Activated effector memory CD4-positive, alpha-beta T cell treated with anti-CD3 and anti-CD28 coated beads, Interleukin-2, amount 50 U/mL, for 16 hours (primary cell): Measurements from ENCODE around the gene TEX261.
"Not testable (repeated sequence)": the region's sequence is repeated elsewhere in the genome, so short reads cannot be mapped to it uniquely, and the experiment has no call there.

ENCODE experiments used
- DNase-seq: peaks from one replicate; pipeline ENCODE4 v3.0.0-alpha.2; 2020

The TEX261 gene

DNA sequence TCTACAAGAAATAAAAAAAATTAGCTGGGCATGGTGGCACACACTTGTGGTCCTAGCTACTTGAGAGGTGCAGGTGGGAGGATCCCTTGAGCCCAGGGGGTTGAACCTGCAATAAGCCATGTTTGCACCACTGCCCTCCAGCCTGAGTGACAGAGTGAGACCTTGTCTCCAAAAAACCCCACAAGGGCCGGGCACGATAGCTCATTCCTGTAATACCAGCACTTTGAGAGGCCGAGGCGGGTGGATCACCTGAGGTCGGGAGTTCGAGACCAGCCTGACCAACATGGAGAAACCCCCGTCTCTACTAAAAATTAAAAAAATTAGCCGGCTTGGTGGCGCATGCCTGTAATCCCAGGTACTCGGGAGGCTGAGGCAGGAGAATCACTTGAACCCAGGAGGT is 5.3 kb upstream of the TEX261 start:
- peak; percentile 34 for DNase-seq

DNA sequence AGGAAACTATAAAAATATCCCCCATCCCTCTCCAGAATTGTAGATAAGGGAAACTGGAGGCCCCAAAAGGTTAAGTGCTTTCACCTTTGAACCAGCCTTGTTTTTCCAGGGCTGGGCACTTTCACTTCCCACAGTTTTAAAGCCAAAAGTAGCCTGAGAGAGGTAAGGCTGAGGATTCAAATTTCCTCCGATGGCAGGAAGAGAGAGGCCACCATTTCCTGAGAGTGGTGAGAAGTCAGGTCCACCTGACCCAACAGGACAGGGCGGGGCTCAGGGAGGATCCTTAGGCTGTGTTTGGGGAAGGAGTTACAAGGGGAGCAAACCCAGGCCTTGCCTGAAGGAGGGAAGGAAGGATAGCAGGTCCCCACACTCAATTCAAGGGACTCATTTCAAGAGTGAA is 4.7 kb upstream of the TEX261 start:
- no peak for DNase-seq

DNA sequence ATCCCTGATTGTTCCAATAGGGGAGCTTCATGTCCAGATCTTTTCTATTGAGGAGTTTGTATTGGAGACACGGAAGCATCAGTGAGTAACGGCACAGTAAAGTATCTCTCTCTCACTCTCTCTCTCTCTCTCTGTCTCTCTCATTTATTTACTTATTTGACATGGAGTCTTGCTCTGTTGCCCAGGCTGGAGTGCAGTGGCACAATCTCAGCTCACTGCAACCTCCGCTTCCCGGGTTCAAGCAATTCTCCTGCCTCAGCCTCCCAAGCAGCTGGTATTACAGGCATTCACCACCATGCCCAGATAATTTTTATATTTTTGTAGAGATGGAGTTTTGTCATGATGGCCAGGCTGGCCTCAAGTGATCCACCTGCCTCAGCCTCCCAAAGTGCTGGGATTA is 4.2 kb upstream of the TEX261 start:
- not testable (repeated sequence) for DNase-seq

DNA sequence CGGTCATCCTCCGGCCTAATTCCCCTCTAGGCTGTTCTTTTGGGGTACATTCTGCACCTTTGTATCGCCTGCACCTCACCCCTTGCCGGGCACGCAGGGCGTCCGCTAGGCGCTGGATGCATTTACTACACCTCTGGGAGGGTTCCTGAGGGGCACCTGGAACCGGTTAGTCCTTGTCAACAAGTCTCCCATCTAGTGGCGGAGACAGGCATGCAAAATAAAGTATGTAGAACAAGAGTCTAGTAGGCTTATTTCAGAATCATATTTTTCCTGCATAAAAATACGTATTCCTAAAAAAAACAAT is 705 bp upstream of the TEX261 start:
- peak; percentile 82 for DNase-seq

DNA sequence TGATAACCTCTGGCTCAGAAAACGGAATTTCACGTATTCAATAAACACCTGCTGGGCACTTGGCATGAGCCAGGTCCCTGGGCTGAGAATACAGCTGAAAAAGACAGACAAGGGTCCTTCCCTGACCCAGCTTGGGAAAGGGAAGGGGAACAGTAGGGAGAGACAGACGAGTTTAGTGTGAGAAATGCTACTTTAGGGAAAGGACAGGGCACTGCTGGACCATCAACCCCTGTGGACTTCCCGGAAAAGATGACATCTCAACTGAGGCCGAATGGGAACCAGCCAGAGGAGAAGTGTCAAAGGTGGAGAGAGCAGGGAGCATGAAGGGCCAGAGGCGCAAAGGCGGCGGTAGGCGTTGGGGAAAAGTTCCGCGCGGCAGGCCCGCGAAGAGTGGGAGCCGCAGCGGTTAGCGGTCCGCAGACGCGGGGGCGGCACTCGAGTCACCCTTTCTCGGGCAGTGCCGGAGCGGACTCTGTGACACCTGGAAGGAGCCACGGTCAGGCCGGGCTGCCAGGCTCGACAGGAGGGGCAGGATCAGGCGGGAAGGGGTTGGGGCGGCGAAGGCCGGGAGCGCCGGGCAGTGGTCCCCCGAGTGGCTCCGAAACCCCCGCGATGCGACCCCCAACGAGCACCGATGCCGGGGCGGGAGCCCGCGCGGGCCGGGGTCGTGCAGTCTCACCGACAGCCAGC is 519 bp downstream of the TEX261 start:
- peak; percentile 84 for DNase-seq

DNA sequence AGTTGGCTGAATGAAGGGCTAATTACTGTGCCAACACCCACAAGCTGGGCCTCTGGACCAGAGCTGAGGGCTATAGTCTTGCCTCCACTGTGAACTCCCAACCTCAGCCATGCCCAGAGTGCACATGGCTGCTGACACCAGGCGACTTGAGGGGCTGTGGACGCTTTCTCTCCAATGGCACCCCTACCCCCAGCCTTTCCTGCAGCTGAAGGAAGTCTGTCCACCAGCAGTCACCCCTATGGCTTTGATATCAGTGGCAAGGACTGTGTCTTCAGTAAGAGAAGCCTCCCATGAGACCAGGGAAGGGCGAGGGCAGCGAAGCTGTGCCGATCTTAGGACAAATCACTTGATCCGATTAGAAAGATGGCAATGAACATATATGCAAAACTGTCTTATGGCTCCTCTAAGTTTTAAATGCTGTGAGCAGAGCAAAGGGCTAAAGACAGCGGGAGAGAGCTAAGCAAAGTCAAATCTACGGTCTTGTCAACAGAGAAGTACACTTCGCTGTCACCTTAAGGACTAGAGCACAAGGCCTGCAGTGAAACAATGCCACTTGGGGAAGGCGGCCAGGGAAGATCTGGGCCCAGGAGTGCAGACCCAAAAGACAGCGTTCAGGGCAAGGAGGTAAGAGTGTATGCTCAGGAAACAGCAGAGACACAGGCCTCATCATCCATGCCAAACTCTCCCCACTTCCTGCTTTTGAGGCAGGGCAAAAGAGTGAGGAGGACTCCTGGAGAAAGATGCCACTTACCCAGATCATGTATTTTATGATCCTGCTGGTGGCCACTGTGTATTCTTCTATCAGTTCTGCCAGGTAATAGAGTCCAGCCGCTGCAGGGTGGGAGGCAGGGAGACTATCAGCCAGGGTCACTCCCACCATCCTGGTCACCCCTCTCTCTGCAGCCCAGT is 1.5 kb downstream of the TEX261 start:
- DNase-seq, result peak; percentile 58

DNA sequence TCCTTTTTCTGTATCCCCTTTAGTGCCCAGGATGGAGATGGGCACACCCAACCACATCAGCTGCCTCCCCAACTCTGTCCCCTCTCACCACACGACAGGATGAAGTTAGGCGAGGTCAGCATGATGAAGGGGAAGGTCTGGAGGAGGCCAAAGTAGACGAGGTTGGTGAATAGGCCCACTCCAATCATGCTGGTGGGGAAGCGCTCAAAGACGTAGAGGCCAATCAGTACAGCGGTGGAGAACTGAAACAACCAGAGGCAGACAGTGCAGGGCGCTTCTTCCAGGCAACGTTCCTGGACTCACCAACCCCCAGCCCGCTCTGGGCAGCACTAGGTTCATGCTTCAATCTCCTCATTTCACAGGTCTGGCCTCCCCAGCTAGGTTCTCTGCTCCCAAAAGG is 2.9 kb downstream of the TEX261 start:
- no peak for DNase-seq

DNA sequence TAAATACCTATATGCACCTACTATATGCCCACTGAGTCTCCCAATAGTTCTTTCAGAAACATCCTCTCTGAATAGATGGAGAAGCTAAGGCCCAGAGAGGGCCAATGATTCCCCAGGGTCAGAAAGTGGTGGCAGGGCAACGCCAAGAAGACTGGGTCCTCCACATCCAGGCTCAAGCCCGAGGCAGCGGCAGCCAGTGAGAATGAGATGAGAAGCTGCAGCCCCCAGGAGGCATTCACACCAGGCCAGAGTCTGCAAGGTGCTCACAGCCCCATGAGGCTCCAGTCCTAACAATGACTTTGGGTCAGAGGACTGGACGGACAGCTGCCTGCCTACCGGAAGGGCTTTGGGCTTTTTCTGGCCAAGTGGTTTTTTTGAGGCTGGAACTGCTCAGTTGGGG is 3.5 kb downstream of the TEX261 start:
- peak; percentile 51 for DNase-seq

DNA sequence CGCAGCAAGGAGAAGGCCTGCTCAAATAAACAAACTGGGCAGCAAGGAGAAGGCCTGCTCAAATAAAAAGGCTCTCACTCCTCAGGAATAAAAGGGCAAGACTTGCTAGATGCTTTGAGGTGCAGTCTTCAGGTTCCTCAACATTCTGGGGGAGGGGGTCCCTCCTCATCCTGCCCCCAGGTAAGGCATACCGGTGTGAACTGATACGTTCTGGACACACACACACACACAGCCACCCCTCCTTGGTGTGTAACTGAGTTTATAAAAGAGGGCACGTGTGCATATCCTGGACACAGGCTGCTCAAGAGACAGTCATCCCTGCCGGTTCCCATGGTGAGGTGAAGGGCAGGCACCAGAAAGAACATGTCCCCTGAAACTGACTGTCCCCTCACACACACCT is 4.5 kb downstream of the TEX261 start:
- peak; percentile 54 for DNase-seq

DNA sequence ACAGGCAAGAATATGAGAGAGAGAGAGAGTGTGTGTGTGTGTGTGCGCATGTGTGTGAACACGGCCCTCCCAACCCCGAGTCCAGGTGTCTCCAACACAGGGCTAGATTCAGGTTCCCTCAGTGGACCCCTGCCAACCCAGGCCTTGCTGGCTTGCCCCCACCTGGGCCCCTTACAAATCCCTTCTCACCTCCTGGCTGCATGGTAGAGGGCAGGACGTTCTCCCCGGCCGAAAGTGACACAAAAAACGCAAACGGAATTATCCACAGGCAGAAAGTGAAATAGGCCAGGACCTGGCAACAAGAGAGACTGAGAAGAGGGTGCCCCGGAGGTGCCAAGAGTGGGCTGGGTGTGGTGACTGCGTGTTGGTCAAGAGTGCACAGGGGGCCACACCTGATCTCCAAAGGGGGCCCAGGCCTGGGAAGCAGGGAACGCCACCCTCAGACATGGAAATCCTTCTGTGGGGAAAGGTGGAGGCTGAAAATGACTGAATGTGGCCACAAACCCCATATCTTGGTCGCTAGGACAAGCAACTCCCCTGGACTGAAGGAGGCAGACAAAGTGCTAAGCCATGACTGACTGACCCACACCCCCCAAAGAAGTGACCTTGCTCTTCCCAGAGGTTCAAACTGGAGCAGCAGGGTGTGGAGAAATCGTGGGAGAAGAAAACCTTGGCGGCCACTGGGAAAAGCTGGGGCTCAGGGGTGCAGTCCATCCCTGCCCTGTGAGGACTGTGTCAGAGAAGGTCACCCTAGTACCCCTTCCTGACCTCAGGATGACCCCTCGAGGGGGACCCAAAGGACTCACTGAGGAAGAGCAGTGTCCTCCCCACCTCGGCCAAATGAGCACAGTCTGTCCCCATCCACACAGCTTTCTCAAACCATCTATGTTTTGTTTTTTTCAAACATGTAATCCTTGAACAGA is 5.7 kb downstream of the TEX261 start:
- DNase-seq, result peak; percentile 51

DNA sequence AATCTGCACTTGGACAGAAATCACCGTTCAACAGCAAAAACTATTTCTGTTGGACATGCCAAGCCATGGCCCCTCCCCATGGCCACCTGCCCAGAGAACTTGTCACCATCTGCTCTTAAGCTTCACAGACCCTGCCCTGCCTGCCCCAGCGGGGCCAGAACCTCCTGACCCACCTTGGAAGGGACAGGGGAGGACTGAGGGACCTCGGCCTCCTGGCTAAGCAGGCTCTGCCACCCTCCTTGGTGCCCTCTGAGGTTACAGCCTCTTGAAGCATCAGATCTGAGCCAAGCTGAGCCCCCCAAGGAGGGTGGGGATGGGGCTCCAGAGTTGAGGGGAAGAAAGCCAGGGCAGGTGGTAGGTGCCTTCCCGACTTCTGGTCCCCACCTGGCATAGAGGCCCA is 6.5 kb downstream of the TEX261 start:
- DNase-seq, result peak; percentile 55

DNA sequence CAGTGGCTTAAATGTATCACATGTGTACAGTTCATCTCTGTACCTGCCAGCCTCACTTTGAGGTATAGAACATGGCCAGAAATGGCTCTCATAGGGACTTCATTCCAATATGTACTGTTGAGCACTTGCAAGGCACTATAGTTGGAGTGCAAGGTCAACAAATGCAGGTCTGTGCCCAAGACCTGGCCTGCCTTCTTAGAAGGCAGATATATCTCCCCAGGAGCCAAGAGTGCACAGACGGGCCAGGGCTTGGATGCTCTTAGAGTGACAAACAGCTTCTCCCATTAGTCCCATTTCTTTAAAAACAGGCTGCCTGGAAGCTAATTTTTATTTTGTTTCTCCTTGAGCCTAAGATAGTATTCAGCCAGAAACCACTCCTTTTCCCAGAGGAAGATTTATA is 7.3 kb downstream of the TEX261 start:
- DNase-seq, result no peak

DNA sequence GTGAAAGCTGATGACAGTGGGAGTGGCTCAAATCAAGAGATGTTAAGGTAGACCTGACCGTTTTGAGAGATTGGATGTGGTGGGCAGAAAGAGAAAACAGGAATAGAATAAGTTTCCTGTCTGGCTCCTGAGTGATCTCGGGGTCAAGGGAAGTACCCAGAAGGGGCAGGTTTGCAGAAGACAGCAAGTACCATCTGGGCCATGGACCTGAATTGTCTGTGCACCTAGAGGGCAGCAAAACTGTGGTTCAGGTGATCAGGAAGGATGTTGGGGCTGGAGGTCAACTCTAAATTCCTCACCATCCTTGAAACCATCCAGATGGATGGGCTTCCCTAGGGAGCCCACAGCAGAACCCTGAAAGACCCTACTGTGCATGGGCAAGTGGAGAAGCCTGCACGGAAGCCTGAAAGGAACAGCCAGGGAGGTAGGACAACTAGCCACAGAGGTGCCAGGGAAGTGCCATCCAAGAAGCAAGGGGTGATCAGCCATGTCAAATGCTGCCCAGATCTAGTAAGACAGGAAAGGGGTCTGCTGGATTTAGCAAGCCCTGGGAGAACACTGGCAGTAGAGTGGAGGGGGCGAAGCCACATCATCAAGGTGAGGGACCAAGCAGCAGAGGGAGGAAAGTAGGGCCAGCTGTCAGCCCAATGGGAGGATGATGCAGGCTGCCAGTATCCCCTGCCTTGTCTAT is 8.0 kb downstream of the TEX261 start:
- no peak for DNase-seq

DNA sequence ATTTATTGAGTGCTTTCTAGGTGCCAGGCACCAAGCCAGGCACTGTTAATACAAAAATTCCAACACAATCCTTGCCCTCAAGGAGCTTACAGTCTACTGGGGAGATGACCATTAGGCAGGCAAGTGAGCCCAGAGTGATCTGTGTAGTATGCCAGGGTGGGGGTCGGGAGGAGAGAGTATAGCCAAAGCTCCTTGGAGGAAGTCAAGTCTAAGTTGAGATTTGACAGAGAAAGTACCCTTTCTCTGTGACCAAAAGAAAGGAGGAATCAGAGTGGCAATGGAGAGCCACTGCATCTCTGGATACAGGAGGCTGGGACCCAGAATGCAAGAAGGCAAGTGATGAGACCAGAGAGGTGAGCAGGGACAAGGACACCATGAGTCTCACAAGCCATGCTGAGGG is 8.7 kb downstream of the TEX261 start:
- DNase-seq, result no peak

DNA sequence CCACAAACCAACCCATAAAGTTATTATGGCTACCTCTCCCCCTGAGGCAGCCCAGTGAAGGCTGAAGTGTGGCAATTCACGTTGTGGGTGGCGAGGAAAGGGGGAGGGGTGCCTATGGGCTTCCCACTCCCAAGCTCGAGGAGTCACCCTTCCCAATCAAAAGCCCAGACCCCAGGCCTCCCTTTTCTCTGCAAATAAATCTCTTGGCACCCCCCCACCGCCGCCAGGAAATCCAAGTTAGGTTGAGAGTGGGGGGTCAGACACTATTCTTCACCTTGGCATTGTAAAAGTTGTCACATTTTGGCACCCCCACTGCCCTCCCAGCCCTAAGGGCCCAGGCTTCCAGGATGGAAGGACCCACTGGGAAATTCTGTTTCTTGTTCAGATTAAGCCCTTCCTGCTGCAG is 9.4 kb downstream of the TEX261 start:
- DNase-seq, result peak; percentile 57

DNA sequence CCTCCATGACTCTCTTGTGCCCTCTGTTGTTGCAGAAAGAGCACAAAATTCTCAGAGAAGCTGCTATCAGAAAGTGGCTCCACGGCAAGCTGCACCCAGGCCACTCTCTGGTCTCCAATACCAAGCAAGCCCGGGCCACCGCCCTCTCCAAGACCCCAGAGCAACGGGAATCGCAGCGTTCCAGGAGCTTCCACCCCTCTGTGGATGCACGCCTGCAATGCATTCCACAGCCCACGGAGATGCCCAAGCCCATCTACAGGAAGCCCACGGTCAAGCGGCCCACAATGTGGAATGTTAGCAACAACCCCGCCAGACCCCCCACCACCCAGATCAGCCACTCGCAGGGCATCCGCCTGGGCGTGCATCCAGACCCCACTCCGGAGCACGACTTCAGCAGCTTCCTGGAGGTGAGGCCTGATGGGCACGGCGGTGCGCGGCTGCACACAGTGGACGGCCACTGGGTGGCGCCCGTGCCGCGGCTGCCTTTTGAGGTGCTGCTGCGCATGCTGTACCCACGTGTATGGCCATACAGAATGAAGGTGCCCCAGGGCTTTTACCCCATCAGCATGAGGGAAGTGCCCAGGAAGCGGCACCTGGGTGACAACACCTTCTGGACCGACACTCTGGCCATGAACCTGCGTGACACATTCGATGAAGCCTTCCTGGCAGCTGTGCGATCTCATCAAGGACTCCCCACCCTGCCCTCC is 9.9 kb downstream of the TEX261 start:
- peak; percentile 93 for DNase-seq

DNA sequence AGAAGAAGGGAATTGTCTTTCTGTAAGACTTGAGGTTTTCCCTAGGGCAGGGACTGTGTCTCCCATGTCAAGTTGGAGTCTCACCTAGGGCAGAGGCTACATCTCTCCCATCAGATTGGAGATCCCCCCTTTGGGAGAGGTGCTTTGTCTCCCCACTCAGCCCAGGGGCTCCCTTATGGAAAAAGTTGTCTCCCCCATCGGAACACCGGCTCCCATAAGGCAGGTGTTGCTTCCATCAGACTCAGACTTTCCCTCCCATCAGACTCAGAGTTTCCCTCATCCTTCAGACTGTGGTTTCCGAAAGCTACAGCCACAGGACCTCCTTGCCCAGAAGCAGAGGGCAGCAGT is 10.5 kb downstream of the TEX261 start:
- DNase-seq, result no peak

DNA sequence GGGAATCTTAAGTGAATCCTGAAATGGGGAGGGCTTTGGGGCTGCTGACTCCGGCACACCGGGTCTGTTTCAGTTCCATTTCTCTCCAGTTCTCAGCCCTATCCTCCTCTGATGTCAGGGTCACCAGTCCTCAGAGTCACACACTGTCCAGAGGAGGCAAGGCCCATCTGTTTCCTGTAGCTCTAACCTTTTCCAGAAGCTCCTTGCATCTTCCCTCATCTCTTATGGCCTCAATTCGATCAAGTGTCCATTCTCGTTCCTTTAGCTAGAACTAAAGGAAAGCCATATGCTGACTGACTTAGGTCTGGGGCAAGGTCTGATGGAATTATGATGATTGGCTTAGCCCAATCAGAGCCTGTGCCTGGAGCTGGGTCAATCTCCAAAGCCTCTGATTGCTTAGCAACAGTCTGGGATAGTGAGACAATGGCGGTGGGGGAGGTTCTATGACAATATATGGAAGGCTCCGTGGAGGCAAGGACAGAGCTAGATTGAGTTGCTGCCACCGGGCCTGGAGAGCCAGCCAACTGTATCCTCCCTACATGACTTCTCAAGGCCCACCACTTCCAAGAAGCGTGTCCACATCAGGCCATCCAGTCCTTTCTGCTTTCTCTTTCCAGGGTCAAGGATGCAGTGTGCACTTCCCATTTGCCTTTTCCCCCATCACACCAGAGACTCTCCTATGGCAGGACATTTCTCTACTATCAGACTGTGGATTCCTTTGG is 11.0 kb downstream of the TEX261 start:
- no peak for DNase-seq

DNA sequence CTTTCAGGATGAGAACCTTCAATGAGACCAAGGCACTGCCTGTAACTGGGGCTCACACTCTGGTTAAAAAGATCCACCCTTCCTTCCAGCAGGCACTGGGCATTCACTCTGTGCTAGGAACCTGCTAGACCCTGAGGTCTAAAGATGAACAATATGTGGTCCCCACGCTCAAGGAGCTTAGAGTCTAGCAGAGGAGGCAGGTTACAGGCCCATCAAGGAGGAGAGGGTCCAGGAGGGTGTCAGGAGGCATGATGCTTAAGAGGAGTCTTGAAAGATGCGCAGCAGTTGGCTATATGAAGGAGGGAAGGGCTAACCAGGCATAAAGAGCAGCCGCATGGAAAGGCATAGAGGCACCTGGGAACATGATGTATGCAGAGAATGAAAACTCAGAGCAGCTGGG is 11.7 kb downstream of the TEX261 start:
- DNase-seq, result no peak

DNA sequence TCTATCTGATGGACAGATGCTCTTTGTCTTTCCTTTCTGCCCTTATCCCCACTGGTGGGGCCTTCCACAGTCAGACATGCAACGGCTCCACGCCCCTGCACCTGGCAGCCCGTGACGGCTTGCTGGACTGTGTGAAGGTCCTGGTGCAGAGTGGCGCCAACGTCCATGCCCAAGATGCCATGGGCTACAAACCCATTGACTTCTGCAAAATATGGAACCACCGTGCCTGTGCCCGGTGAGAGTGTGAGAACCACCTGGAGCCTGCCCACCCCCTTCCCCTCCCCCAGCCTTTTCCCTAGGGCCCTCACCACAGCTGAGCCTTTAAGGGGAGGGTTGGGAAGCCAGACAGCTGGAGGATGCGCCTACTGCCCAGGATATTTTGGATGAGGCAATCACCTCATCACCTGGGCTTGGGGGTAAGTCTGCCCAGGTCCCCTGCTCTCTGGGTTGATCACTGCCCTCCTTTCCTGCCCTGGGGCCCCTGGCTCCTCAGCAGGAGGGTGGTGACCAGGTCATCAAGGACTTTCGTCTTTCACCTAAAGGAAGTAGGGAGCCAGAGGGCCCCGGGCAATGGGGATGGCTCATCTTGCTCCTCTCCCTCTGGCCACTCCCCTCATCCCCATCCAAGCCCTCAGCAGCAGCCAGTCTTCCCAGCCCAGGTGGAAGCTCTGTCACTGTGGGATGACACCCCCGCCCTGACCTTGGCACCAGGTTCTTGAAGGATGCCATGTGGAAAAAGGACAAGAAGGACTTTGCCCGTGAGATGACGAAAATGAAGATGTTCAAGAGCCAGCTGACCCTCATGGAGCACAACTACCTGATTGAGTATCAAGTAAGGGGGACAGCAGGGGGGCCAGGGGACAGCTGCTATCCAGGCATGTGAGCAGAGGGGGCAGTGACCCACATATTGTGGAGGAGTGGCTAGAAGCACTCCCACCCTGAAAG is 12.5 kb downstream of the TEX261 start:
- DNase-seq, result peak; percentile 55
